Nephron (organoid): ENCODE results near the gene FLOT2.

Source experiments
- H3K27ac Mint-ChIP-seq, 3 experiments: 2 replicates each; pipeline ENCODE4 v1.8.0; 2020; ENCODE audit warnings: mixed read lengths in 3 of 3, mild to moderate bottlenecking in 2 of 3, moderate library complexity in 1 of 3
- H3K27me3 Mint-ChIP-seq: 2 replicates; pipeline ENCODE4 v1.8.0; 2021; ENCODE audit warnings: low read depth, mild to moderate bottlenecking, moderate library complexity, mixed read lengths
- H3K36me3 Mint-ChIP-seq: 2 replicates; pipeline ENCODE4 v1.8.0; 2020; ENCODE audit warnings: low read depth, mixed read lengths
- H3K4me1 Mint-ChIP-seq: 2 replicates; pipeline ENCODE4 v1.8.0; 2020; ENCODE audit warnings: mixed read lengths
- H3K4me3 Mint-ChIP-seq, 3 experiments: 2 replicates each; pipeline ENCODE4 v1.8.0; 2020; ENCODE audit warnings: mild to moderate bottlenecking in 3 of 3, mixed read lengths in 3 of 3, moderate library complexity in 2 of 3
- H3K9me3 Mint-ChIP-seq: 2 replicates; pipeline ENCODE4 v1.8.0; 2020; ENCODE audit warnings: mixed read lengths
- TF ChIP-seq, protein P1 (sequence below), 3 experiments: fragments of 200-600 bp; sonication (generic); IDR thresholded peaks; one replicate each; pipeline ENCODE4 v1.5.0; 2021; ENCODE audit warnings: antibody characterized with exemption in 3 of 3; ENCODE audit not compliant: unreplicated experiment in 3 of 3

FLOT2 gene

DNA sequence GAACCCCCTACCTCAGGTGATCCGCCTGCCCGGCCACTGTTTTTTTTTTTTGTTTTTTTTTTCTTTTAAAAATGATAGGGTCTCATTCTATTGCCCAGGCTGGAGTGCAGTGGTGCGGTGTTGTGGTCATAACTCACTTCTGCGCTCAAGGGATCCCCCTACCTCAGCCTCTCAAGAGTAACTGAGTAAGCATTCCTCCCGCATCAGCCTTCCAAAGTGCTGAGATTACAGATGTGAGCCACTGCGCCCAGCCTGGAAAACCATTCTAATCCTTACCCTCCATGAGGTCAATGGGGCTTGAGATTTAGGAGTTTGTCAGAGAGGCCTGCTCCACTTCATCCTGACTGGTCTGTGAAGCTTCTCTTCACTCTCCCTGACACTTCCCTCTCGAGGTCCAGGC, 30.3 kb downstream of the FLOT2 start:
- Mint-ChIP-seq H3K36me3 (no peaks in the 10 kb centered on the region), H3K4me1 (no peaks in the 10 kb centered on the region), H3K27ac (no peak overlapping the region), H3K4me3 (no peak overlapping the region), H3K9me3 (no peaks in the 10 kb centered on the region), H3K27me3 (peaks cover 7% of the 10 kb centered on the region)
- TF ChIP-seq, protein P1, sequence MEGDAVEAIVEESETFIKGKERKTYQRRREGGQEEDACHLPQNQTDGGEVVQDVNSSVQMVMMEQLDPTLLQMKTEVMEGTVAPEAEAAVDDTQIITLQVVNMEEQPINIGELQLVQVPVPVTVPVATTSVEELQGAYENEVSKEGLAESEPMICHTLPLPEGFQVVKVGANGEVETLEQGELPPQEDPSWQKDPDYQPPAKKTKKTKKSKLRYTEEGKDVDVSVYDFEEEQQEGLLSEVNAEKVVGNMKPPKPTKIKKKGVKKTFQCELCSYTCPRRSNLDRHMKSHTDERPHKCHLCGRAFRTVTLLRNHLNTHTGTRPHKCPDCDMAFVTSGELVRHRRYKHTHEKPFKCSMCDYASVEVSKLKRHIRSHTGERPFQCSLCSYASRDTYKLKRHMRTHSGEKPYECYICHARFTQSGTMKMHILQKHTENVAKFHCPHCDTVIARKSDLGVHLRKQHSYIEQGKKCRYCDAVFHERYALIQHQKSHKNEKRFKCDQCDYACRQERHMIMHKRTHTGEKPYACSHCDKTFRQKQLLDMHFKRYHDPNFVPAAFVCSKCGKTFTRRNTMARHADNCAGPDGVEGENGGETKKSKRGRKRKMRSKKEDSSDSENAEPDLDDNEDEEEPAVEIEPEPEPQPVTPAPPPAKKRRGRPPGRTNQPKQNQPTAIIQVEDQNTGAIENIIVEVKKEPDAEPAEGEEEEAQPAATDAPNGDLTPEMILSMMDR (IDR thresholded peaks at IDR 0.05; ENCODE audit: unreplicated experiment in 3 of 3) = no peak

DNA sequence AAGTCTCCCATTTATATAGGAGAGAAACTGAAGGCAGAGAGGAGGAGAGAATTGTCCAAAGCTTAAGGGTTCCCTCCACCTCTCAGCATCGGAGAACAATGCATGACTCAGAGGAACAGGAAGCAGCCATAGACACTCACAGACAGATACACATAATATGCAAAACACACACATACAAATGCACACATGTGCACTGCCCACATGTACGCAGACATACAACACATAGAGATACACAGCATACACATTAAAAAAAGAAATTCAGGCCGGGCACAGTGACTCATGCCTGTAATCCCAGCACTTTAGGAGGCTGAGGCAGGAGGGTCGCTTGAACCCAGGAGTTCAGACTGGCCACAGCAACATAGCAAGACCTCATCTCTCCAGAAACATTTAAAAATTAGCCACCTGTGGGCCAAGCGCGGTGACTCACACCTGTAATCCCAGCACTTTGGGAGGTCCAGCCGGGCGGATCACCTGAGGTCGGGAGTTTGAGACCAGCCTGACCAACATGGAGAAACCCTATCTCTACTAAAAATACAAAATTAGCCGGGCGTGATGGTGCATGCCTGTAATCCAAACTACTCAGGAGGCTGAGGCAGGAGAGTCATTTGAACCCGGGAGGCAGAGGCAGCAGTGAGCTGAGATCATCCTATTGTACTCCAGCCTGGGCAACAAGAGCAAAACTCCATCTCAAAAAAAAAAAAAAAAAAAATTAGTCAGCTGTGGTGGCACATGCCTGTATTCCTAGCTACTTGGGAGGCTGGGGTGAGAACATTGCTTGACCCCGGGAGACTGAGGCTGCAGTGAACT, 31.4 kb downstream of the FLOT2 start:
- Mint-ChIP-seq H3K27me3 (peaks cover 7% of the 10 kb centered on the region), H3K4me1 (no peaks in the 10 kb centered on the region), H3K27ac (no peak overlapping the region), H3K36me3 (peaks cover 4% of the 10 kb centered on the region), H3K4me3 (no peak overlapping the region), H3K9me3 (no peaks in the 10 kb centered on the region)
- TF ChIP-seq, protein P1 (IDR thresholded peaks at IDR 0.05; ENCODE audit: unreplicated experiment in 3 of 3) = no peak

DNA sequence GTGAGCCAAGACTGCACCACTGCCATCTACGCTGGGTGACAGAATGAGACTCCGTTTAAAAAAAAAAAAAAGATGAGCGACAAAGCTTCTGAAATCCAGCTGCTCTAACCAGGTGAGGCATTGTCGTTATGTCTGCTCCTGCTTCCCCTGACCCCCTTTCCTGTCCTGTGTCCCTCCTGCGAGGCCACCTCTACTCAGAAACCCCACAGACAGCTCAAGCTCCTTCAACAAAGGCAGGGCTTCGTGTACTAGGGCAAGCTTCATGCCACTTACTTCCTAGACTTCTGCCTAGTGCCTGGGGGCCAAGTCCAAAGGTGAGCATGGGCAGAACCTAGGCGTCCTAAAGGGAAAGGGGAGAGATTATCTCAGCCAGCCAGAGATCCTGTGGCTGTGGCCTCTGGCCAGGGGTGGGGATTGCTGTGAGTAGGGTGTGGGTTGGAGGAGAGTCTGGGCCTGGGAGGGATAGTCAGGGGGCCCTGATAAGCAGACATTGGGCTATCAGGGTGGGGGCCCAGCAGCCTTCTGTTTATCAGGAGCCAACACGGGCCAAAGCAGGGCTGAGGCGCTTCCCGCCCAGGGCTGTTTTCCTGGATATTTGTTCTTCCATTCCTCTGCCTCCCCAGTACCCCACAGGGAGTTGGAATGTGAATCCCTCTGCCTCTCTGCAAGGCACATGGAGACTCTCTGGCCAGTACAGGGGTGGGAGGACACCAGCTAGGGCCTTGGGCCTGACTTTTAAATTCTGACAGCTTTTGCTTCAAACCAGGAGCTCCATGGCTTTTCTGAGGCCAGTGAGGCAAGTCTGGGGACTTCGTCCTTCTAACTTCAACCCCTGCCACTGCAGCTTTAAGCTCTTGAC, 32.3 kb downstream of the FLOT2 start:
- H3K36me3 Mint-ChIP-seq = peaks cover 8% of the 10 kb centered on the region
- H3K4me3 Mint-ChIP-seq = no peak overlapping the region
- TF ChIP-seq, protein P1 (IDR thresholded peaks at IDR 0.05; ENCODE audit: unreplicated experiment in 3 of 3) = no peak
- H3K27me3 Mint-ChIP-seq = peaks cover 7% of the 10 kb centered on the region
- no peak overlapping the region for H3K27ac Mint-ChIP-seq
- no peaks in the 10 kb centered on the region for H3K4me1 Mint-ChIP-seq
- H3K9me3 Mint-ChIP-seq = no peaks in the 10 kb centered on the region

DNA sequence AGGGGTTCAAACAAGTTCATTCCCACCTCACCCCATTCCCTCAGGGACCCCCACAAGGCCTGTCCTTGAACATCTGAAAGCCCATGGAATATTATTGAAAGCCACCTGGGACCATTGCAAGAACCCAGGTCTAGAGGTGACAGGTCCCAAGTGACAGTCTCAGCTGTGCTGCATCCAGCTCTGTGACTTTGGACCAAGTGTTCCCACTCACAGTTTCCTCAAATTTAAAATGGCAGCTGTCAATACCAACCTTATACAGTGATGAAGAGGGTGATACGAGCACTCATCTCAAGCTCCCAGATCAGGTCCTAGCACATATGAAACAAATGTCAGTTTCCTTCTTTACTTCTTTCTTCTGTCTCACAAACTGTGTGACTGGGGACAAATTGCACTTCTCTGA, 33.6 kb downstream of the FLOT2 start:
- no peak overlapping the region for H3K4me3 Mint-ChIP-seq
- H3K27ac Mint-ChIP-seq = no peak overlapping the region
- H3K4me1 Mint-ChIP-seq = no peaks in the 10 kb centered on the region
- H3K36me3 Mint-ChIP-seq = peaks cover 13% of the 10 kb centered on the region
- H3K27me3 Mint-ChIP-seq = peaks cover 4% of the 10 kb centered on the region
- TF ChIP-seq, protein P1 (IDR thresholded peaks at IDR 0.05; ENCODE audit: unreplicated experiment in 3 of 3) = no peak
- no peaks in the 10 kb centered on the region for H3K9me3 Mint-ChIP-seq

DNA sequence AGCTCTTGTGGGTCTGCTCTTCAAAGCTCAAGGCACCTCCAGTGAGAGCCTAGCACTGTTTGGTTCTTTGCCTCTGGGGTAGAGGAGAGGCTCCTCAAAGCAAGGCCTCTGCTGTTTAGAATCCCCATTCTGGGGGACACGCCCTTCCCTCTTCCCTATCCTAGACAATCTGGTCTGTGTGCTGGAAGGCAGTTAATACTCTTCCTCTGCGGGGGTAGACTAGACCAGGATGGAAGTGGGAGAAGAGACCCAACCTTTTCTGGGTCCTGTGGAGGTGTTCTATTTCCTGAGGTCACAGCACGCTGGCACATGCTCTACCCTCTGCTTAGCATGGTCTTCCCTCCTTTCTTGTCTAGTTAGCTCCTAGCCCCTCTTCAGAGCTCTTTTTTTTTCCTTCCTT, 35.0 kb downstream of the FLOT2 start:
- no peak overlapping the region for H3K4me3 Mint-ChIP-seq
- no peaks in the 10 kb centered on the region for H3K4me1 Mint-ChIP-seq

More for the DNA sequence above, 35.0 kb downstream of the FLOT2 start:
- Mint-ChIP-seq H3K9me3 (no peaks in the 10 kb centered on the region), H3K27ac (no peak overlapping the region), H3K36me3 (peaks cover 27% of the 10 kb centered on the region), H3K27me3 (peaks cover 4% of the 10 kb centered on the region)
- TF ChIP-seq, protein P1 (IDR thresholded peaks at IDR 0.05; ENCODE audit: unreplicated experiment in 3 of 3) = no peak
